Mesenchymal stem cell (in vitro differentiated cells and primary cell): ENCODE data around the gene C6orf132.

Experiments
- DNase-seq: peaks from one replicate; pipeline ENCODE4 v3.0.0-alpha.2; 2013
- H2AFZ ChIP-seq: one replicate; pipeline ENCODE4 v1.6.1; 2013; ENCODE audit warnings: low read depth, mild to moderate bottlenecking, control low read depth, inconsistent platforms, low read length, moderate library complexity
- H2AK5ac ChIP-seq: 2 replicates; pipeline ENCODE4 v1.6.1; 2013; ENCODE audit warnings: low read length, moderate library complexity, mild to moderate bottlenecking, inconsistent platforms; ENCODE audit not compliant: severe bottlenecking
- H2BK120ac ChIP-seq: one replicate; pipeline ENCODE4 v1.6.1; 2013; ENCODE audit warnings: low read depth, mild to moderate bottlenecking, inconsistent platforms, low read length, moderate library complexity
- H2BK12ac ChIP-seq, 2 experiments: one replicate each; pipeline ENCODE4 v1.6.1; 2013; ENCODE audit warnings: inconsistent platforms in 2 of 2, low read length in 2 of 2, mild to moderate bottlenecking in 2 of 2, moderate library complexity in 2 of 2, control low read depth in 1 of 2
- H2BK15ac ChIP-seq: one replicate; pipeline ENCODE4 v1.6.1; 2013; ENCODE audit warnings: mild to moderate bottlenecking, low read depth, inconsistent platforms; ENCODE audit not compliant: poor library complexity, severe bottlenecking
- H2BK5ac ChIP-seq: 2 replicates; pipeline ENCODE4 v1.6.1; 2013; ENCODE audit warnings: low read depth, mild to moderate bottlenecking, low read length, control low read depth, inconsistent platforms; ENCODE audit not compliant: poor library complexity, severe bottlenecking
- H3K14ac ChIP-seq, 2 experiments: one replicate each; pipeline ENCODE4 v1.6.1; 2013; ENCODE audit warnings: inconsistent platforms in 2 of 2, low read length in 2 of 2, control low read depth in 1 of 2, mild to moderate bottlenecking in 1 of 2, moderate library complexity in 1 of 2
- H3K18ac ChIP-seq, 2 experiments: one replicate each; pipeline ENCODE4 v1.6.1; 2013; ENCODE audit warnings: inconsistent platforms in 2 of 2, low read length in 2 of 2, control low read depth in 1 of 2, low read depth in 1 of 2, mild to moderate bottlenecking in 1 of 2
- H3K23ac ChIP-seq, 2 experiments: one replicate each; pipeline ENCODE4 v1.6.1; 2013; ENCODE audit warnings: inconsistent platforms in 2 of 2, low read length in 2 of 2, mild to moderate bottlenecking in 2 of 2, moderate library complexity in 2 of 2, control low read depth in 1 of 2
- H3K27ac ChIP-seq: 2 replicates; pipeline ENCODE4 v1.5.1; 2013; ENCODE audit warnings: mild to moderate bottlenecking, moderate library complexity, low read length, control low read depth, inconsistent platforms; ENCODE audit not compliant: poor library complexity, severe bottlenecking
- H3K27me3 ChIP-seq, 2 experiments: 2 replicates each; pipeline versions ENCODE4 v1.6.1 to v1.7.0; 2013; ENCODE audit warnings: low read length in 2 of 2, mild to moderate bottlenecking in 2 of 2, moderate library complexity in 2 of 2, control low read depth in 1 of 2, inconsistent platforms in 1 of 2; ENCODE audit not compliant: control insufficient read depth in 1 of 2, insufficient read depth in 1 of 2
- H3K36me3 ChIP-seq, 2 experiments: 2 replicates each; pipeline versions ENCODE4 v1.6.1 to v1.7.0; 2013; ENCODE audit warnings: low read length in 2 of 2, control low read depth in 1 of 2, inconsistent platforms in 1 of 2, low read depth in 1 of 2, mild to moderate bottlenecking in 1 of 2; ENCODE audit not compliant: insufficient read depth in 2 of 2, control insufficient read depth in 1 of 2
- H3K4ac ChIP-seq, 2 experiments: one replicate each; pipeline ENCODE4 v1.6.1; 2013; ENCODE audit warnings: inconsistent platforms in 2 of 2, low read length in 2 of 2, mild to moderate bottlenecking in 2 of 2, moderate library complexity in 2 of 2, control low read depth in 1 of 2, low read depth in 1 of 2
- H3K4me1 ChIP-seq: 2 replicates; pipeline ENCODE4 v1.6.1; 2013; ENCODE audit warnings: low read depth, low read length, control low read depth; ENCODE audit not compliant: control insufficient read depth, insufficient read depth
- H3K4me2 ChIP-seq: 2 replicates; pipeline ENCODE4 v1.6.1; 2013; ENCODE audit warnings: low read length, mild to moderate bottlenecking, inconsistent platforms; ENCODE audit not compliant: poor library complexity, severe bottlenecking
- H3K4me3 ChIP-seq, 2 experiments: 2 replicates each; pipeline versions ENCODE4 v1.5.1 to v1.7.0; 2013; ENCODE audit warnings: low read length in 2 of 2, mild to moderate bottlenecking in 2 of 2, control low read depth in 1 of 2, low read depth in 1 of 2; ENCODE audit not compliant: insufficient read depth in 1 of 2
- H3K79me1 ChIP-seq: replicated peaks from 2 replicates; pipeline ENCODE4 v1.6.1; 2013; ENCODE audit warnings: mild to moderate bottlenecking, control low read depth, low read length, inconsistent platforms; ENCODE audit not compliant: poor library complexity, severe bottlenecking
- H3K9ac ChIP-seq: 2 replicates; pipeline ENCODE4 v1.7.0; 2013; ENCODE audit warnings: mild to moderate bottlenecking, low read length, moderate library complexity
- H3K9me3 ChIP-seq: 2 replicates; pipeline ENCODE4 v1.7.0; 2013; ENCODE audit warnings: mild to moderate bottlenecking, low read length; ENCODE audit not compliant: control insufficient read depth
- H4K8ac ChIP-seq: one replicate; pipeline ENCODE4 v1.6.1; 2013; ENCODE audit warnings: inconsistent platforms, mild to moderate bottlenecking, low read length, moderate library complexity
- H4K91ac ChIP-seq: one replicate; pipeline ENCODE4 v1.6.1; 2013; ENCODE audit warnings: mild to moderate bottlenecking, low read length, inconsistent platforms
- WGBS: methylation state at CpG from one replicate; pipeline ENCODE4 v1.1.7; 2013; ENCODE audit warnings: mixed read lengths; 5-methylcytosine and 5-hydroxymethylcytosine counted together

C6orf132 gene

GRCh38 chr6:42184475-42184874 is 42.1 kb upstream of the C6orf132 start:
- no peak overlapping the region for H3K18ac ChIP-seq
- no peak overlapping the region for H2AK5ac ChIP-seq
- H3K23ac ChIP-seq, result no peak overlapping the region
- DNase-seq, result no peak
- H2BK5ac ChIP-seq, result no peak overlapping the region
- WGBS, result 85% methylated on average over 1 of the region's 4 CpGs
- H3K36me3 ChIP-seq, result peaks cover 0 to 2% of the 10 kb centered on the region in 2 experiments
- H3K9ac ChIP-seq, result no peak overlapping the region
- no peak overlapping the region for H4K91ac ChIP-seq
- no peak overlapping the region for H2AFZ ChIP-seq
- no peaks in the 10 kb centered on the region for H3K9me3 ChIP-seq
- no peak overlapping the region for H3K14ac ChIP-seq
- H2BK120ac ChIP-seq, result no peak overlapping the region
- H3K4me2 ChIP-seq, result no peak overlapping the region
- H4K8ac ChIP-seq, result no peak overlapping the region
- no peak overlapping the region for H3K4ac ChIP-seq
- H3K27me3 ChIP-seq, result peaks cover 0 to 2% of the 10 kb centered on the region in 2 experiments
- H3K27ac ChIP-seq, result no peak overlapping the region
- no peaks in the 10 kb centered on the region for H3K79me1 ChIP-seq
- no peaks in the 10 kb centered on the region for H3K4me1 ChIP-seq
- H3K4me3 ChIP-seq, result no peak overlapping the region
- no peak overlapping the region for H2BK12ac ChIP-seq
- H2BK15ac ChIP-seq, result no peak overlapping the region

- Histone ChIP-seq H2BK15ac (no peak overlapping the region), H3K4me1 (no peaks in the 10 kb centered on the region), H2BK120ac (no peak overlapping the region), H3K79me1 (no peaks in the 10 kb centered on the region), H2BK12ac (no peak overlapping the region), H2AFZ (no peak overlapping the region), H3K4me3 (no peak overlapping the region), H2AK5ac (no peak overlapping the region), H3K27me3 (peaks cover 0 to 11% of the 10 kb centered on the region in 2 experiments), H3K9me3 (no peaks in the 10 kb centered on the region), H4K91ac (no peak overlapping the region), H4K8ac (no peak overlapping the region), H3K18ac (no peak overlapping the region), H3K36me3 (no peaks in the 10 kb centered on the region), H3K14ac (no peak overlapping the region), H3K27ac (no peak overlapping the region), H3K23ac (no peak overlapping the region), H3K4me2 (no peak overlapping the region), H2BK5ac (no peak overlapping the region), H3K9ac (no peak overlapping the region), H3K4ac (no peak overlapping the region)
- no peak for DNase-seq
- 95% methylated on average over 4 of the region's 5 CpGs for WGBS
These were observed 39.7 kb upstream of the C6orf132 start for GRCh38 chr6:42182101-42182500.

GRCh38 chr6:42179945-42180313 is 37.5 kb upstream of the C6orf132 start:
- Histone ChIP-seq H3K27me3 (peaks cover 0 to 11% of the 10 kb centered on the region in 2 experiments), H3K9me3 (no peaks in the 10 kb centered on the region), H3K23ac (no peak overlapping the region), H3K9ac (no peak overlapping the region), H2BK5ac (no peak overlapping the region), H4K91ac (no peak overlapping the region), H2AFZ (no peak overlapping the region), H2BK15ac (no peak overlapping the region), H3K14ac (no peak overlapping the region), H2BK12ac (no peak overlapping the region), H3K4me1 (no peaks in the 10 kb centered on the region), H3K27ac (no peak overlapping the region), H3K36me3 (no peaks in the 10 kb centered on the region), H3K79me1 (no peaks in the 10 kb centered on the region), H3K18ac (no peak overlapping the region), H2AK5ac (no peak overlapping the region), H3K4me3 (no peak overlapping the region), H4K8ac (no peak overlapping the region), H3K4me2 (no peak overlapping the region), H2BK120ac (no peak overlapping the region), H3K4ac (no peak overlapping the region)
- DNase-seq, result no peak
- 48% methylated on average over 3 of the region's 3 CpGs for WGBS

- Histone ChIP-seq H3K14ac (no peak overlapping the region), H3K23ac (no peak overlapping the region), H3K27me3 (peaks cover 0 to 11% of the 10 kb centered on the region in 2 experiments), H4K8ac (no peak overlapping the region), H3K36me3 (no peaks in the 10 kb centered on the region), H3K4me1 (no peaks in the 10 kb centered on the region), H3K4ac (no peak overlapping the region), H2AK5ac (no peak overlapping the region), H3K9ac (no peak overlapping the region), H2BK15ac (no peak overlapping the region), H2BK12ac (no peak overlapping the region), H2AFZ (no peak overlapping the region), H3K9me3 (no peaks in the 10 kb centered on the region), H3K4me2 (no peak overlapping the region), H3K18ac (no peak overlapping the region), H4K91ac (no peak overlapping the region), H2BK5ac (no peak overlapping the region), H3K79me1 (no peaks in the 10 kb centered on the region), H3K27ac (no peak overlapping the region), H3K4me3 (no peak overlapping the region), H2BK120ac (no peak overlapping the region)
- no peak for DNase-seq
- WGBS, result 90% methylated on average over 19 of the region's 20 CpGs
These were observed 37.0 kb upstream of the C6orf132 start for GRCh38 chr6:42179261-42179944.
